Loucy (cell line): ENCODE results near the gene ZNF74.
"Not testable (repeated sequence)": the region's sequence is repeated elsewhere in the genome, so short reads cannot be mapped to it uniquely, and the experiment has no call there.

Experiments used
- CTCF ChIP-seq: fragments of 200-600 bp; sonication (generic); conservative IDR thresholded peaks from 2 replicates; pipeline ENCODE4 v1.5.1; 2014; ENCODE audit warnings: mild to moderate bottlenecking, antibody characterized with exemption, low read length
- EZH2phosphoT487 ChIP-seq: fragments of 200-600 bp; IDR thresholded peaks from 2 replicates; pipeline ENCODE4 v1.6.1; 2018; ENCODE audit warnings: antibody characterized with exemption, mild to moderate bottlenecking, moderate library complexity, borderline replicate concordance

DNA sequence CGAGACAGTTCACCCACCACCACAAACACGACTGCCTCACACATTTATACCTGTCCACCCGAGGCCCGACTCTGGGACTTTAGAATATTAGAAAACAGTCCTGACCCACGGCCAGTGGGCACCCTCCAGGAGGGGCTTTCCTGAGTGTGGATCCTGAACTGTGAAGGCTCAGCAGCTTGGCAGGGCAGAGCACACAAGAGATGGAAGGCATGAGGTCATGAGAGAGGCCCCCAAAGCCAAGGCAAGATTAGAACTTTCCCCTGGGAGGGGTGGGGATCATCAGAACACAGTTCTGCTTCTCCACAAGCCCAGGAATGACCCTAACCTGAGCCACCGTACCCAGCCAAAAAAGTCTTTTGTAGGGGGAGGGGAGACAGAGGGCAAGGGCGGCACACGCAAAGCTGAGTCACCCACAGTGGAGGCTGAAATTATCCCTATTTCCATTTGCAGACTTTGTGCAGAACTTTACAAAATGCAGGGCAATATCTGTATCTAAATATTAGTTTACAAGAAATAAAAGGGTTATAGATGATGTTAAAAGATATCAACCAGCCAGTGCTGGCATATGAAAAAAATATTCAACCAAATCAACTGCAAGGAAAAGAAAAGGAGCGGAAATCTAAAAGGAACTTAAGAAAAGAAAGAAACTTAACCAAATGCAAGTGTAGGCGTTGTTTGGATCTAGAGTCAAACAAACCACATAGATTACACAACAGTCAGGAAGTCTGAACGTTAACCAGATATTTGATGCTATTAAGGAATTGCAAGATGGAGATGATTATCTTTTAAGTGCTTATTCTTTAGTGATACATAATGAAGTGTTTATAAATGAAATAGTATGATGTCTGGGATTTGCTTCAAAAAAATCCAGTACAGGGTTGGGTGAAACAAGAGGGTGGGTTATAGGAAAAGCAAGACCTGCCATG lies 29.4 kb upstream of the ZNF74 start:
- TF ChIP-seq CTCF, EZH2phosphoT487: not testable (repeated sequence)
